K562 (cell line): ENCODE results near the gene ZNF200. TPM values are rescaled to one million over a fixed set of nuclear protein-coding genes. Genes with fewer than 3 reads are reported as not detected.

Source experiments
- CBX5 ChIP-seq: IDR thresholded peaks from 2 replicates; pipeline ENCODE4 v1.6.1; 2014; ENCODE audit warnings: low read depth, borderline replicate concordance
- CREB1 ChIP-seq, 2 experiments: sonication (generic) in 1 of 2; formaldehyde crosslinking in 1 of 2; IDR thresholded peaks; 2 replicates each; pipeline versions ENCODE4 v1.6.1 to v1.8.0; 2012 to 2022; ENCODE audit warnings: inconsistent platforms in 1 of 2, mild to moderate bottlenecking in 1 of 2, missing genetic modification reagents in 1 of 2, moderate library complexity in 1 of 2
- CREM ChIP-seq: IDR thresholded peaks from 2 replicates; pipeline ENCODE4 v1.6.1; 2014; ENCODE audit warnings: antibody characterized with exemption, low read depth
- E2F4 ChIP-seq: sonication (generic); formaldehyde crosslinking; IDR thresholded peaks from 2 replicates; pipeline ENCODE4 v1.8.0; 2022; ENCODE audit warnings: mild to moderate bottlenecking, low read depth, missing genetic modification reagents
- HMGXB4 ChIP-seq: sonication (generic); formaldehyde crosslinking; IDR thresholded peaks from 2 replicates; pipeline ENCODE4 v1.8.1; 2023; ENCODE audit warnings: mild to moderate bottlenecking, missing genetic modification reagents
- MAX ChIP-seq: sonication (generic); formaldehyde crosslinking; IDR thresholded peaks from 2 replicates; pipeline ENCODE4 v1.9.0; 2022; ENCODE audit warnings: mild to moderate bottlenecking, missing genetic modification reagents
- MECOM ChIP-seq: fragments of 250-450 bp; sonication (Bioruptor Pico); IDR thresholded peaks from 2 replicates; pipeline ENCODE4 v1.8.0; 2022; ENCODE audit warnings: inconsistent platforms
- NFIC ChIP-seq: fragments of 450-650 bp; IDR thresholded peaks from 2 replicates; pipeline ENCODE4 v1.6.1; 2017; ENCODE audit warnings: mild to moderate bottlenecking, inconsistent platforms
- NR2C1 ChIP-seq, 2 experiments: fragments of 450-650 bp; IDR thresholded peaks; 2 replicates each; pipeline ENCODE4 v1.6.1; 2017; ENCODE audit warnings: mild to moderate bottlenecking in 2 of 2, antibody characterized with exemption in 1 of 2, inconsistent platforms in 1 of 2, missing compliant biosample characterization in 1 of 2, missing genetic modification characterization in 1 of 2
- SMAD4 ChIP-seq: fragments of 250-450 bp; sonication (Bioruptor Pico); conservative IDR thresholded peaks from 2 replicates; pipeline ENCODE4 v1.8.0; 2021; ENCODE audit warnings: inconsistent platforms, mild to moderate bottlenecking, moderate library complexity
- TBP ChIP-seq: optimal IDR thresholded peaks from 2 replicates; pipeline ENCODE3; 2011; ENCODE audit warnings: low read depth, low read length, improper control_type of control experiment
- TFAP4 ChIP-seq: sonication (generic); formaldehyde crosslinking; IDR thresholded peaks from 2 replicates; pipeline ENCODE4 v1.8.0; 2022; ENCODE audit warnings: missing genetic modification reagents, mild to moderate bottlenecking, moderate library complexity, borderline replicate concordance
- THRB ChIP-seq: fragments of 450-650 bp; formaldehyde crosslinking; conservative IDR thresholded peaks from 2 replicates; pipeline ENCODE4 v1.4.0; 2022; ENCODE audit warnings: mild to moderate bottlenecking, missing genetic modification characterization
- YY1 ChIP-seq, 3 experiments: IDR thresholded peaks; 2 replicates each; pipeline ENCODE4 v1.6.1; 2011; ENCODE audit warnings: low read length in 2 of 3, mild to moderate bottlenecking in 2 of 3, moderate library complexity in 2 of 3, borderline replicate concordance in 1 of 3, control low read depth in 1 of 3, low read depth in 1 of 3; ENCODE audit not compliant: insufficient read depth in 3 of 3, insufficient replicate concordance in 2 of 3, control insufficient read depth in 1 of 3, insufficient read length in 1 of 3; ENCODE audit errors: extremely low read depth in 1 of 3
- ZNF124 ChIP-seq: sonication (generic); formaldehyde crosslinking; IDR thresholded peaks from 2 replicates; pipeline ENCODE4 v1.8.1; 2022; ENCODE audit warnings: missing genetic modification reagents
- ZNF165 ChIP-seq: fragments of 250-450 bp; sonication (Bioruptor Pico); IDR thresholded peaks from 2 replicates; pipeline ENCODE4 v1.4.0; 2020; ENCODE audit warnings: borderline replicate concordance
- ZNF395 ChIP-seq: fragments of 200-800 bp; sonication (Bioruptor generic); IDR thresholded peaks from 2 replicates; pipeline ENCODE4 v1.6.1; 2017; ENCODE audit warnings: missing genetic modification characterization, missing compliant biosample characterization
- ZNF583 ChIP-seq: fragments of 250-450 bp; sonication (Bioruptor Pico); IDR thresholded peaks from 2 replicates; pipeline ENCODE4 v1.4.0; 2020
- ZNF76 ChIP-seq: fragments of 250-450 bp; sonication (Bioruptor Pico); IDR thresholded peaks from 2 replicates; pipeline ENCODE4 v1.4.0; 2020; ENCODE audit warnings: mild to moderate bottlenecking, moderate library complexity, borderline replicate concordance
- polyA plus RNA-seq, 8 experiments: library from polyadenylated mRNA; depleted of rRNA in 4 of 8; stranded (reverse) in 5 of 8; unstranded in 3 of 8; fragments of >200 nt; fragmentation: Nextera tagmentation in 2 of 8; fragmentation: Illumina TruSeq in 1 of 8; extraction: Ambion mirVana in 2 of 8; extraction: Trizol in 1 of 8; gene quantifications; 2 replicates each; pipeline versions ENCODE4 v1.2.1 to v1.2.3, GENCODE V29; 2011 to 2014; ENCODE audit warnings: inconsistent platforms in 1 of 8, missing spikeins in 1 of 8
- total RNA-seq, 7 experiments: library from RNA; depleted of rRNA in 6 of 7; stranded (reverse); fragments of >200 nt in 6 of 7; fragmentation: Illumina TruSeq in 2 of 7; extraction: Trizol in 2 of 7; gene quantifications; 2 replicates each; pipeline versions ENCODE4 v1.2.1 to v1.2.3, GENCODE V29; 2011 to 2021; ENCODE audit warnings: low replicate concordance in 1 of 7

ZNF200 gene
- total and polyA plus RNA-seq, 9 of the 15 experiments (the other 6 are each of a cell fraction or from before 2014, with no cell fraction given): 4.8 to 14.5 (median 9.2) TPM

- TF ChIP-seq SMAD4 (CRISPR knock-in tag) (peak; percentile 57; the same call in 1 of the 2 replicates), ZNF124 (CRISPR knock-in tag) (no peak), THRB (CRISPR knock-in tag) (peak; percentile 56; the same call in 1 of the 2 replicates), CREM (peak; percentile 98), TBP (peak; percentile 43), HMGXB4 (0 out of 2 replicates have a peak, but pooled peaks have one; percentile 23), CBX5 (peak; percentile 17; the same call in 1 of the 2 replicates), ZNF165 (CRISPR knock-in tag) (no peak), TFAP4 (CRISPR knock-in tag) (peak; percentile 90), E2F4 (CRISPR knock-in tag) (peak; percentile 79; the same call in 1 of the 2 replicates), CREB1 (IDR thresholded peaks at IDR 0.05) (peak; percentile 91), CREB1 (CRISPR knock-in tag; IDR thresholded peaks at IDR 0.05) (peak; percentile 96), NFIC (peak; percentile 100), NR2C1 (IDR thresholded peaks at IDR 0.05) (peak; percentile 68), NR2C1 (tag; IDR thresholded peaks at IDR 0.05) (peak; percentile 83), MAX (CRISPR knock-in tag) (peak; percentile 72), YY1 (IDR thresholded peaks at IDR 0.05; ENCODE audit: borderline replicate concordance in 1 of 3, control insufficient read depth in 1 of 3, extremely low read depth in 1 of 3, insufficient read depth in 3 of 3, insufficient read length in 1 of 3, insufficient replicate concordance in 2 of 3, low read depth in 1 of 3, low read length in 2 of 3) (peak in 1 of 3 experiments; percentile 29), ZNF76 (CRISPR knock-in tag) (peak; percentile 60; the same call in 1 of the 2 replicates), ZNF583 (no peak), MECOM (CRISPR knock-in tag) (no peak), ZNF395 (CRISPR knock-in tag) (peak; percentile 60; the same call in 1 of the 2 replicates)
These were observed at the start of gene ZNF200 (continued) for GRCh38 chr16:3234857-3235561.
